Brain pericyte (primary cell): ENCODE results near the gene NR1D1.
A peak's percentile ranks its signal among the peaks of the same experiment; 100 is the strongest.
"Not testable (repeated sequence)": the region's sequence is repeated elsewhere in the genome, so short reads cannot be mapped to it uniquely, and the experiment has no call there.

Experiments
- DNase-seq: peaks from one replicate; pipeline ENCODE4 v3.0.0-alpha.2; 2012; ENCODE audit warnings: low read depth, low spot score

NR1D1 gene

DNA sequence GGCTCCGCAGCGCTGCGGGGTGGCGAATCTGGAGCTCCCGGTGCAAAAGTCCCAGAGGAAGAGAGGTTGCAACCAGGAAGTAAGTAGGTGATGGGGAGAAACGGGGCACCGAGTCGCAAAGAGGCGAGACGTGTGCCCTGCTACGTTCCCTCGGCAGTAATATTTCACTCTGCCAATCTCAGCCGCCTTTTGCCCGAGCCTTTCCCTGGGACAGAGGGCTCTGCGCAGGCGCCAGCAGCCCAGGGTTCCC lies at the start of gene NR1D1:
NR1D1 (minus strand) TSS at position 171 of the 250 bp plus-strand sequence. CDS start 495 bp downstream, outside the sequence.
- no peak for DNase-seq

DNA sequence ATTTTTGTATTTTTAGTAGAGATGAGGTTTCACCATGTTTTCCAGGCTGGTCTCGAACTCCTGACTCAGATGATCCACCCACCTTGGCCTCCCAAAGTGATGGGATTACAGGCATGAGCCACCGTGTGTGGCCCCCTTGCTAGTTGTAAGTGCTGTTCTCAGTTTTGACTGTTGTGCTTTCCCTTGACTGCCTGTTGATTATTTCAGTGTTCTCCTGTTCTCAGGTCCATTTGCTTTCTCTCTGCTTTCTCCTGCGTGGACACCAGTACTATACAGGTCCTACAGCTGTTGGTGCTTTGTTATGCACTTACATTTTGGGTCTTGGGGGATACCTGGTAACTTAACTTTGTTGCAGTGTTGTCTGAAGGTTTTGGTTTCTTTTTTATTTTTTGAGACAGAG lies 48.1 kb upstream of the NR1D1 start:
- no peak for DNase-seq

DNA sequence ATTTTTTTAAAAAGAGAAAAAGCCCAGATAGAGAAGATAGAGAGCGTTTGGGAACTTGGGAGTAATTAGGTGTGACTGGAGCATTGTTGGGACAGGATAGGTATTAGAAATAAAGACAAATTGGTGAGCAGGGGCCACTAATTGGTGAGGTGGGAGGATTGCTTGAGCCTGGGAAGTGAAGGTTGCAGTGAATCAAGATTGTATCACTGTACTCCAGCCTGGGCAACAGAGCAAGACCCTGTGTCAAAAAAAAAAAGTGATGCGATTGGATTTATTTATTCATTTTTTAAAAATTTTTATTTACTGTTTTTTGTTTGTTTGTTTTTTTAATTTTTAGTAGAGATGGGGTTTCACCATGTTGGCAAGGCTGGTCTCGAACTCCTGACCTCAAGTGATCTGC lies 45.1 kb upstream of the NR1D1 start:
- no peak for DNase-seq

GRCh38 chr17:40143166-40143565 lies 42.8 kb upstream of the NR1D1 start:
- DNase-seq, result not testable (repeated sequence)

GRCh38 chr17:40139566-40140058 lies 39.2 kb upstream of the NR1D1 start:
- DNase-seq, result no peak

DNA sequence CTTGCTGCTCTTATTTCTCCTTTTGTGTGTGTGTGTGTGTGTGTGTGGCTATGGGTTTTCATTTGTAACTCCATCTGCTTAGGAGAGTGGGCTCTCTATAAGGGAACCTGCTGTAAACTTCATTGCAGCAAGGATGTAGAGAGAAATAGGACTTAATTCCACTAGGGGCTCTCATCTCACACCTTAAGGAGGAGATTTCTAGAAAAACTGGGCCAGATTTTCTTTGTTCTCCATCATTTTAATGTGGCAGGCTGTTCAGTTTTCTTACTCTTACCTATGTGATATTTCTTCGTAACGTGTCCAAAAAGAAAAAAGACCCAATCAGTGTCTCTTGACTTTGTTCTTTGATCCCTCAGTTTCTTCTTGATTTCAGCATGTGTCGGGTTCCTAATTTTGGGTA lies 35.4 kb upstream of the NR1D1 start:
- no peak for DNase-seq

GRCh38 chr17:40134184-40134583 lies 33.8 kb upstream of the NR1D1 start:
- no peak for DNase-seq

DNA sequence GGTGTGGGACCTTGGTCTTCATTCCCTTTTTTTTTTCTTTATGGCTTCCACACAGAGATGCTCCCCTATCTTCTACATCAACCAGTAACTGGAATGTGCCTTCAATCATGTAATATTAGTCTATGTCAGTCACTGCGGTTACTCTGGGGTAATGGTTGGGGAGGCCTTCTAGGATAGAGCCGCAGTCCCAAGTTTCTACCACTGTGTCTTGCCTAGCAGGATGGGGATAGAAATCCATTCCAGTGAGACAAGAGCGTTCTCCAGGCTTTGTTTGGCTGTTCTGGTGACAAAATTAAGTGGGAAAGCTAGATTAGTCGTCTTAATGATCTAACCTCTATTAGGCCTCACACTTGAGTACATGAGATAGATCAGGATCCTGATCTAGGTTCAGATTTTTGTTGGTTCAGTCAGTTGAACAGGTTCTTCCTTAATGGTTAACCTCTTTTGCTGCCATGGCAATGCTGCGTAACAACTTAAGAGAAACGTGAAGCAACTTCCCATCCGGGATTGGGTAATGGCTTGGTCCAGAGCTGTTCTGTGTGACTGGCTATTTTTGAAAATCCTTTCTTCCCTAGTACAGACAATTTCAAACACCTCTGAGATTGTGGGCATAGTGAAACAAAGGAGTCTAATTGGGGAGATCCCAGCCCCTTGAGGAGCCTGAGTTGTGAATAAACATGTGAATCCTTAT lies 30.1 kb upstream of the NR1D1 start:
- DNase-seq, result no peak

GRCh38 chr17:40129498-40129897 lies 29.1 kb upstream of the NR1D1 start:
- no peak for DNase-seq

GRCh38 chr17:40124279-40125141 lies 24.1 kb upstream of the NR1D1 start:
- no peak for DNase-seq

GRCh38 chr17:40123811-40124114 lies 23.4 kb upstream of the NR1D1 start:
- DNase-seq, result no peak

DNA sequence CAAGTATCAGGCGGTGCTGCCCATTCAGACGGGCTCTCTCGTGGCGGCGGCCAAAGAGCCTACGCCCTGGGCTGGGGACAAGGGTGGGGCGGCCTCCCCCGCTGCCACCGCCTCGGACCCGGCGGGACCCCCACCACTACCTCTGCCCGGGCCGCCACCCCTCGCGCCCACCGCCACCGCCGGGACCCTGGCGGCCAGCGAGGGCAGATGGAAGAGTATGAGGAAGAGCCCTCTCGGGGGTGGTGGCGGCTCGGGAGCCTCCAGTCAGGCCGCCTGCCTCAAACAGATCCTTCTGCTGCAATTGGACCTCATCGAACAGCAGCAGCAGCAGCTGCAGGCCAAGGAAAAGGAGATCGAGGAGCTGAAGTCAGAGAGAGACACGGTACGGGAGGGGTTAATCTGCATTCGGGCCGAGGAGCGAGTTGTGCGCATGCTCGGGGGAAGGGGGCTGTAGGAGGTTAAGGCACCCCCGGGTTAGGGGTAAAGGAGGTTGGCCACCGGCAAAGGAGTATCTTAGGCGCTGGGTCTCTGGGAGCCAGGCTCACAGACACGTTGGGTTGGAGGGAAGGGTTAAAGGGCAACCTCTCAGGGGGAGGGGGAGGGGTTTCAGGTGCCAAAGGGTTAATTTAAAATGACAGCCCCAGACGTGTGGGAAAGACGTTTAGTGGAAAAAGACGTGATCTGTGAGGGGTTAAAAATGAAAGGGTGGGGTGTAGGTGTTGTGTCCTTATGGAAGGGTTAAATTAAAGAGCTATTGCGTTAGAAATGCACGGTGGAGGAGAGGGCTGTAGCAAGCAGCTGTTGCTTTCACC lies 22.8 kb upstream of the NR1D1 start:
- DNase-seq, result no peak

GRCh38 chr17:40122136-40122998 lies 22.0 kb upstream of the NR1D1 start:
- DNase-seq, result no peak

DNA sequence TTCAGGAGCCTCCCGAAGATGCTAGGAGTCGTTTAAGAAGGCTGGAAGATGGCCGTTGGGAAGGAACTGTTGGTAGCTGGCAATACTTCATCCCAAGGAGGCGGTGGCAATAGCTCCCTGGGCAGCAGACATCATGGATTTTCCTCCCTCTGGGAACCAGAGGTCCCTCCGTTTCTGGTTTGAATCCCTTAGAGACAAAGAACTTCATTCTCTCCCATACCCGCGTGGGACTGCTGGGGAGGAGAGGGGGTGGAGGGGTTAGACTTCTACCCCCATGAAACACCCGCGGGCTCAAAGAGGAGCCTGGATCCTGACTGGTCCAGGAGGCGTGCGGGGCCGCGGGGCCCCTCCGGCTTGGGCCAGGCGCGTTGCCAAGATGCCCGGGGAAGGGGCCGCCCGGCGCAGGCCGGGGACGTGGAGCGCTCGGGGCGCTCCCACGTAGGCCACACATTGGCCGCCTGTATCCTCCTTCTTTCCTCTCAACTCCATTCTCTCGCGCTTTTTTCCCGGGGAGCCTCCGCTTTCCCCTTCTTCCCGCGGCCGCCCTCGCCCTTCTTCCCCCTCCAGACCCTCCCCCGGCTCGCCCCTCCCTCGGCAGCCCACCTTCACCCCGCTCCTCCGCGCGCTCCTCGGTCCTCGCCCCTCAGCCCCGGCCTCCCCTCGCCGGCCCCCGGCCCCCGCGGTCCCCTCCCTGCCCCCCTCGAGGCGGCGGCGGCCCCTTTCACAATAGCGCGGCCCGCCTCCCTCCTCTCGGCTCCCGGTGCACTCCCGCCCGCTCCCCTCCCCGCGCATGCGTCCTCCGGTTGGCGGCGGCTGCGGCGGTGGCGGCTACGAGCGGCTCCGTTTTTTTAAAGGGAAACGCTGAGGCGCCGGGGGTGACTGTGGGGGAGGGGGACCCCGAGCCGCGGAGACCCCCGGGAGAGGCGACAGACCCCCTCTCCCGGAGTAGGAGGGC lies 21.1 kb upstream of the NR1D1 start, which contains the start of gene MSL1:
MSL1 (plus strand) TSS at position 791 of the 955 bp plus-strand sequence. CDS start 642 bp downstream, outside the sequence.
- no peak for DNase-seq

- no peak for DNase-seq
Measured at GRCh38 chr17:40115101-40115436, 14.7 kb upstream of the NR1D1 start.

- no peak for DNase-seq
Measured at GRCh38 chr17:40113907-40114245, 13.5 kb upstream of the NR1D1 start.

DNA sequence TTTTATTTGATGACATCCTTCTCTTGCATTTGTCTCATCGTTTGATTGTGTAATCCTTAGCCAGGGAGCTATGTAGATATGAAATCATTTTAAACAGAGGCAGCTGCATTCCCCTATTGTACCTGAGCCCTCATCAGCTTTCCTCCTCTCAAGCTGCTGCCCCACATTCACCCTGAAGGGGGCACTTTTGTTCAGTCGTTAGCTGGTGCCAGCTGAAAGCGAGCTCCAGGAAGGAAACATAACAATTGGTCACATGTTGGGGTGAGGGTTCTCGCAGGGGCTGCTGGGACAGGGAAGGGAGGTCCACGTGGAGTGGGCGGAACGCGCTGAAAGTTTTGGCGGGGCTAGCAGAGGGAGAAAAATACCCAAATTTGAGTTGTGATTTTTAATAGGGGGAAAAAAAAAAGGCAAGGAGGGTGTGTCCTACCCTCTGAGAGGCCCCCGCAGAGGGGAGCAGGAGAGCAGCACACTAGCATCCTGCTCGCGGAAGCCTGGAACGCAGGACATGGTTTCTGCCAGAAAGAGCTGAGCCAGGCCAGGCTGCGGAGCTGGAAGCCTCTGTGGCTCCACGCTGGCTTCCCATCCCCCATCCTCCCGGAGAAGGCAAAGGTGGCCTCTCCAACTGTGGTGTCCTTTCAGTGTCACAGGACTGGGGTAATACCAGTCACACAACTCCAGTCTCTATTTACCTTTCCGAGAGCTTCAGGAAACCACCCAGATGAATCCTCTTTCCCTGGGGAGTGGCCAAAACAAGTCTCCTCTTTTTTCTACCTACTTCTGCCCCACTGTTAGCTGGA lies 12.9 kb upstream of the NR1D1 start:
- peak; percentile 77 for DNase-seq

GRCh38 chr17:40112718-40113109 lies 12.3 kb upstream of the NR1D1 start:
- no peak for DNase-seq

DNA sequence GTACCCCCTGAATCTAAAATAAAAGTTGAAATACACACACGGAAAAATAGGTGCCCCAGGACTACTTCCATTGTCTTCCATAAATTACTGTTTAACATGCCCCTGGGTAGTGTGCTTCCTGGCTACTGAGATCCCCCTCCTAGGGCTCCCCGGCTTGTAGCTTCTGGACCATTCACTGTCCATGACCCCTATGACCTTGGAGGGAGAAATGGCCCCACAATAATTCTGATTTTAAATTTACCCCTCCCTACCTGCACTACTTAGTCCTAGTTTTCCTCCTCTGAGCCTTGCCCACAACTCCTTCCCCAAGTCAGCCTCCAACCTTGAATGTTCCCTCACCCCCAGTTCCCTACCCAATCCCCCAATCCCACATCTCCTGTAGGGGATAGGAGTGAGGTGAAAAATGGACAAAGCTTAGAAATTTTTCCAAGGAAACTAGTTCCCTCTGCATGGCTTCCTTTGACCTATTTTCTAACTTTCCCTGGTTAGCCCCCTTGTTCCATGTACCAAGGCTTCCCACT lies 11.9 kb upstream of the NR1D1 start:
- no peak for DNase-seq
